ENCODE data around the gene KDM7A. TPM values are rescaled to one million over a fixed set of nuclear protein-coding genes. Genes with fewer than 3 reads are reported as not detected.

Gene KDM7A
- total and polyA plus RNA-seq, 2 of the 8 experiments (the other 6 are each of a cell fraction or from before 2014, with no cell fraction given): 2.2 to 12.5 TPM

GRCh38 chr7:140134039-140134438 is 42.7 kb downstream of the KDM7A start:
- H3K4ac ChIP-seq (replicated peaks; ENCODE audit: insufficient read length, low read depth, low read length): no peak overlapping the region
- FAIRE-seq (no peak), DNase-seq (ENCODE audit: low read depth in 1 of 2, low spot score in 2 of 2) (no peak)
- 80% methylated on average over 2 of the region's 2 CpGs; no CpG with 5 or more reads in 1 of the 2 experiments for WGBS, 2 experiments (ENCODE audit: extremely low coverage in 1 of 2, insufficient coverage in 1 of 2, insufficient read length in 1 of 2, insufficient replicate concordance in 2 of 2, low coverage in 1 of 2, low lambda C conversion rate in 2 of 2, missing lambda C conversion rate in 1 of 2)
- H3K27ac ChIP-seq (ENCODE audit: low read depth, low read length): no peak overlapping the region
- no peak overlapping the region for H2BK15ac ChIP-seq (ENCODE audit: low read length)
- no peak overlapping the region for H2AFZ ChIP-seq (ENCODE audit: low read length)
- H3K79me1 ChIP-seq (ENCODE audit: low read depth, low read length): no peaks in the 10 kb centered on the region
- no peaks in the 10 kb centered on the region for H3K23me2 ChIP-seq (ENCODE audit: low read depth, low read length)
- no peak overlapping the region for H2BK20ac ChIP-seq (ENCODE audit: low read length)
- ChIA-PET CTCF (ENCODE audit: partially characterized antibody) (no interaction called here), POLR2A (ENCODE audit: partially characterized antibody) (no interaction called here)
- H4K5ac ChIP-seq (ENCODE audit: insufficient read length, low read depth, low read length): no peak overlapping the region
- H3K9me3 ChIP-seq (ENCODE audit: insufficient read depth in 2 of 2, low read depth in 1 of 2, low read length in 1 of 2): no peaks in the 10 kb centered on the region
- H3K9ac ChIP-seq (replicated peaks in 1 of 4; ENCODE audit: extremely low read depth in 1 of 4, low read depth in 3 of 4, low read length in 3 of 4): no peak overlapping the region
- no peak overlapping the region for H3K23ac ChIP-seq (ENCODE audit: insufficient read length)
- H2BK120ac ChIP-seq (replicated peaks; ENCODE audit: low read depth, low read length): no peak overlapping the region
- H2BK5ac ChIP-seq (ENCODE audit: low read depth, low read length): no peak overlapping the region
- H4K91ac ChIP-seq (replicated peaks; ENCODE audit: insufficient read length, low read length): no peak overlapping the region
- H3K4me2 ChIP-seq (ENCODE audit: insufficient read depth in 1 of 2, low read depth in 2 of 2, low read length in 2 of 2): no peak overlapping the region
- H3K79me2 ChIP-seq (ENCODE audit: control insufficient read depth in 1 of 2, insufficient read depth in 2 of 2, low read length in 2 of 2): no peaks in the 10 kb centered on the region
- H3K14ac ChIP-seq (ENCODE audit: insufficient read length): no peak overlapping the region
- H2BK12ac ChIP-seq (ENCODE audit: low read depth, low read length): no peak overlapping the region
- no peak overlapping the region for H3K18ac ChIP-seq (ENCODE audit: extremely low read depth, low read length)
- no peaks in the 10 kb centered on the region for H3K36me3 ChIP-seq (ENCODE audit: control insufficient read depth in 2 of 4, insufficient read depth in 4 of 4, low read length in 3 of 4)
- no peak overlapping the region for H3K4me3 ChIP-seq (ENCODE audit: extremely low read depth in 1 of 4, insufficient read depth in 2 of 4, low read depth in 3 of 4, low read length in 4 of 4)
- H3K4me1 ChIP-seq (replicated peaks in 1 of 4; ENCODE audit: control insufficient read depth in 3 of 4, insufficient read depth in 4 of 4, low read length in 3 of 4): peaks cover 0 to 2% (median 0%) of the 10 kb centered on the region in 4 experiments; a peak in 1 of 7 replicates
- TF ChIP-seq TCF12 (IDR thresholded peaks at IDR 0.05; ENCODE audit: low read depth, low read length) (no peak), BRCA1 (IDR thresholded peaks at IDR 0.05; ENCODE audit: low read depth, low read length) (no peak), FOSL1 (IDR thresholded peaks at IDR 0.05; ENCODE audit: insufficient read depth, low read depth, low read length) (no peak)
- no peak overlapping the region for H4K8ac ChIP-seq (ENCODE audit: extremely low read depth, insufficient read depth, low read length)
- H4K20me1 ChIP-seq (replicated peaks in 1 of 2; ENCODE audit: control insufficient read depth in 1 of 2, insufficient read depth in 2 of 2, low read length in 2 of 2): no peaks in the 10 kb centered on the region
- no peak overlapping the region for H2AK5ac ChIP-seq (ENCODE audit: low read depth, low read length)
- H3K56ac ChIP-seq (replicated peaks; ENCODE audit: insufficient read length, low read depth, low read length): no peak overlapping the region
- no peaks in the 10 kb centered on the region for H3K27me3 ChIP-seq (replicated peaks in 1 of 4; ENCODE audit: control insufficient read depth in 3 of 4, extremely low read depth in 1 of 4, insufficient read depth in 3 of 4, low read length in 3 of 4)
